Uterus (tissue), 4 donors: ENCODE results near the gene HNRNPUL1. TPM values are rescaled to one million over a fixed set of nuclear protein-coding genes. Genes with fewer than 3 reads are reported as not detected.

Source experiments
- DNase-seq, 2 donors: peaks; one replicate each; pipeline ENCODE4 v3.0.0-alpha.2; 2019 to 2020
- H3K27ac ChIP-seq, 2 donors: fragments of 200-600 bp; sonication (generic); 1 replicate in 1 of 2; 2 replicates in 1 of 2; pipeline ENCODE4 v1.5.1; 2016 to 2018
- H3K27me3 ChIP-seq, 2 donors: fragments of 200-600 bp; sonication (generic); one replicate each; pipeline ENCODE4 v1.5.1; 2018 to 2019; ENCODE audit warnings: control low read depth in 1 of 2
- H3K36me3 ChIP-seq, 2 donors: fragments of 200-600 bp; sonication (generic); one replicate each; pipeline ENCODE4 v1.5.1; 2019; ENCODE audit warnings: control low read depth in 1 of 2
- H3K4me1 ChIP-seq, 2 donors: fragments of 200-600 bp; sonication (generic); one replicate each; pipeline ENCODE4 v1.5.1; 2018 to 2019; ENCODE audit warnings: control low read depth in 1 of 2
- H3K4me3 ChIP-seq, 2 donors: fragments of 200-600 bp; sonication (generic); 1 replicate in 1 of 2; 2 replicates in 1 of 2; pipeline ENCODE4 v1.5.1; 2018 to 2019; ENCODE audit warnings: mild to moderate bottlenecking in 1 of 2
- H3K9me3 ChIP-seq, 2 donors: fragments of 200-600 bp; sonication (generic); one replicate each; pipeline ENCODE4 v1.5.1; 2019; ENCODE audit warnings: control low read depth in 1 of 2
- CTCF ChIP-seq, 4 experiments: fragments of 200-600 bp in 2 of 4; fragments of 450-650 bp in 2 of 4; sonication (generic) in 2 of 4; IDR thresholded peaks; one replicate each; pipeline ENCODE4 v1.5.1; 2016 to 2019; ENCODE audit warnings: antibody characterized with exemption in 4 of 4, mild to moderate bottlenecking in 2 of 4, moderate library complexity in 1 of 4
- POLR2A ChIP-seq, 2 donors: fragments of 450-650 bp; IDR thresholded peaks; one replicate each; pipeline ENCODE4 v1.6.1; 2016; ENCODE audit warnings: antibody characterized with exemption in 2 of 2, mild to moderate bottlenecking in 1 of 2, moderate library complexity in 1 of 2
- intact Hi-C: fragments of 100-400 bp; cut with DNase I; formaldehyde crosslinking; loops from one replicate; pipeline ENCODE4 v1.15.1; 2023; ENCODE audit warnings: low total_unique reads
- total RNA-seq, 4 donors: library from RNA; depleted of rRNA in 3 of 4; stranded (reverse); fragments of >200 nt in 3 of 4; gene quantifications; one replicate each; pipeline versions ENCODE4 v1.1.0 to v1.2.4, GENCODE V29; 2014 to 2023
- donor health status: DM: yes; HTN: yes; CAD: no.

Gene HNRNPUL1
- total RNA-seq, 4 donors from 2014 or later, result 49.7 to 219 (median 87.4) TPM

GRCh38 chr19:41269571-41269970, 5.4 kb downstream of the HNRNPUL1 start:
- intact Hi-C loops, result loop anchor here (5.0 kb wide), 1 partner anchor 38 kb away; no protein-coding TSS in a partner anchor
- TF ChIP-seq CTCF (IDR thresholded peaks at IDR 0.05), result no peak
- no peak for TF ChIP-seq POLR2A (IDR thresholded peaks at IDR 0.05)
- Histone ChIP-seq H3K27me3 (no peaks in the 10 kb centered on the region), H3K36me3 (no peaks in the 10 kb centered on the region), H3K4me3 (no peak overlapping the region), H3K9me3 (no peaks in the 10 kb centered on the region), H3K27ac (no peak overlapping the region), H3K4me1 (peaks cover 0 to 11% of the 10 kb centered on the region in 2 donors)
- DNase-seq, result no peak

DNA sequence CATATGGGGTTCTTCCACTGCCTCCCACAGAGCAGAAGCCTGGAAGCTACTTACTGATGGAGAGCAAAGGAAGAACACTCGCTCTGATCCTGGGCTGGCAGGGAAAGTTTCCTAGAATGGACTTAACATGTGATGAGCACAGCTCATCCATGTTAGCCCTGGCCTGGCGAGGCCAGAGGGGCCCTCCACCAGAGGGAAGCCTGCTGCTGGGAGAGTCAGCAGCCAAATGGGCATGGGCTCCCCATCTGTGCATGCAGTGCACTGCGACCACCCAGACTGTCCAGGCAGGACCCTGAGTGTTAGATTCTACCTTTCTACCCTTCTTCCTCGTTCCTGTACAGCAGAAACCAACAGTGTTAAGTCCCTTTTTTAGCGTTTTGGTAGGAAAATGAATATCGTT, 8.9 kb downstream of the HNRNPUL1 start:
- TF ChIP-seq POLR2A (IDR thresholded peaks at IDR 0.05) (no peak), CTCF (IDR thresholded peaks at IDR 0.05) (no peak)
- no peaks in the 10 kb centered on the region for H3K9me3 ChIP-seq
- H3K36me3 ChIP-seq, result no peaks in the 10 kb centered on the region
- no peaks in the 10 kb centered on the region for H3K27me3 ChIP-seq
- intact Hi-C loops, result no loop called here
- DNase-seq, result no peak
- no peak overlapping the region for H3K4me3 ChIP-seq
- no peaks in the 10 kb centered on the region for H3K4me1 ChIP-seq
- H3K27ac ChIP-seq, result no peak overlapping the region

DNA sequence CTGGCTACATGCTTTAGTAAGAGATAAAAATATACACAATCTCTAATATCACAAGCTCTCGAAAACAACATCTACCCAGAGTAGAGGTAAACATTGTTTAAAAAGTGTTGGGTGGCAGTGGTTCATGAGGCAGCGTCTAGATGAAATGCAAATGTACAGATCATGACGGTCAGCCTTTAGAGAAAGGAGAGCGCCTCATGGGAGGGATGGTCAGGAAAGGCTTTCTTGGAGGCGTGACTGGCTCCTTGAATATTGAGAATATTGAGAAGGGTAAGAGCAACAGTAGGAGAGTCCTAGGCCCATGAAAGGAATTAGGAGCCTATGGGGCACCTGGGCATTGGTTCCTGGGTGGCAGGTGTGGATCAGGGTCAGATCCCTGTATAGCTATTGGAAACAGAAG, 10.6 kb downstream of the HNRNPUL1 start:
- no peak for TF ChIP-seq CTCF (IDR thresholded peaks at IDR 0.05)
- TF ChIP-seq POLR2A (IDR thresholded peaks at IDR 0.05), result no peak
- DNase-seq, result no peak
- H3K36me3 ChIP-seq, result no peaks in the 10 kb centered on the region

DNA sequence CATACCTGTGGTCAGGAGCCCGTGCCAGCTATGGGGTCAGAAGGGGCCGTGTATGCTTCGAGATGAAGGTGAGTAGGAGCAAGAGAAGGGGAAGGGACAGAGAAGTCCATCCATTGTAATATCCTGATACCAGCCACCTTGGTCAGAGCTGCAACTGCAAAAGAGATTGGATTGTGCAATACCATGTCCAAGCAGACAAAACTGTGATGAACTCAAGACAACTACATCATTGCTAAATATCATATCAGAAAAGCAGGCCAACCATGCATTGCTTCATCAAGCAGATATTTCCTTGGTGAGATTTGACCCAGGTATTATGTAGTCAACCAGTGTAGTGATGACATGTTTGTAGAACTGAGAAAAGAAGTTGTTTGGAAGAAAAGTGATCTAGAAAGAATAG, 12.1 kb downstream of the HNRNPUL1 start:
- H3K36me3 ChIP-seq, result no peaks in the 10 kb centered on the region

More for the DNA sequence above, 10.6 kb downstream of the HNRNPUL1 start:
- H3K4me1 ChIP-seq, result no peaks in the 10 kb centered on the region
- no peaks in the 10 kb centered on the region for H3K9me3 ChIP-seq
- no peak overlapping the region for H3K4me3 ChIP-seq
- H3K27me3 ChIP-seq, result no peaks in the 10 kb centered on the region
- no peak overlapping the region for H3K27ac ChIP-seq
- intact Hi-C loops, result no loop called here

DNA sequence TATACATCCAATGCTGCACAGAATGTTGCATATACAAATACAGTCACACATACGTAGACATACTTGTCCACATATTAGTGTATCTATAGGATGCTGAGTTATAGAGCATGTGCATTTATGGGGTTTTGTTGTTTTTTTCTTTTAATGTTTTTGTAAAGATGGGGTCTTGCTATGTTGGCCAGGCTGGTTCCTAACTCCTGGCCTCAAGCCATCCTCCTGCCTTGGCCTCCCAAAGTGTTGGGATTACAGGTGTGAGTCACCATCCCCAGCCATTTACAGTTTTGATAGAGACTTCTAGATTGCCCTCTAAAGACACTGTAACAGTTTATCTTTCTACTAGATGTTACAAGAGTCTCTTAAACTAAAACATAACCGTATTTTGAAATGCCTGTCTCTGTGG, 14.3 kb downstream of the HNRNPUL1 start:
- no peak for TF ChIP-seq POLR2A (IDR thresholded peaks at IDR 0.05)
- TF ChIP-seq CTCF (IDR thresholded peaks at IDR 0.05), result no peak
- Histone ChIP-seq H3K9me3 (no peaks in the 10 kb centered on the region), H3K36me3 (no peaks in the 10 kb centered on the region), H3K27me3 (no peaks in the 10 kb centered on the region), H3K4me3 (no peak overlapping the region), H3K27ac (no peak overlapping the region), H3K4me1 (no peaks in the 10 kb centered on the region)
- no peak for DNase-seq
- intact Hi-C loops, result no loop called here

More for the DNA sequence above, 12.1 kb downstream of the HNRNPUL1 start:
- H3K9me3 ChIP-seq, result no peaks in the 10 kb centered on the region
- TF ChIP-seq POLR2A (IDR thresholded peaks at IDR 0.05) (no peak), CTCF (IDR thresholded peaks at IDR 0.05) (no peak)
- DNase-seq, result no peak
- H3K27me3 ChIP-seq, result no peaks in the 10 kb centered on the region
- no peaks in the 10 kb centered on the region for H3K4me1 ChIP-seq
- intact Hi-C loops, result no loop called here
- H3K4me3 ChIP-seq, result no peak overlapping the region
- no peak overlapping the region for H3K27ac ChIP-seq
